H1 (cell line): ENCODE measurements around the gene MYL6B. TPM values are rescaled to one million over a fixed set of nuclear protein-coding genes. Genes with fewer than 3 reads are reported as not detected.
A peak's percentile ranks its signal among the peaks of the same experiment; 100 is the strongest.

Source experiments
- CTCF ChIA-PET: fragments of 300-600 bp; sonication (Branson Sonifier 250); formaldehyde crosslinking; loops from one replicate; lab custom pipeline; 2021; ENCODE audit not compliant: partially characterized antibody; lab: Charles Lee
- POLR2A ChIA-PET: fragments of 300-600 bp; sonication (Branson Sonifier 250); formaldehyde crosslinking; loops from one replicate; lab custom pipeline; 2021; ENCODE audit warnings: inconsistent platforms; ENCODE audit not compliant: partially characterized antibody; lab: Charles Lee
- DNase-seq, 2 experiments: peaks; one replicate each; pipeline versions ENCODE4 v3.0.0 to v3.0.0-alpha.2; 2010 to 2022; ENCODE audit warnings: low spot score in 2 of 2, low read depth in 1 of 2, mixed read lengths in 1 of 2
- FAIRE-seq: peaks from 2 replicates; lab custom pipeline; 2011; peaks lifted over from hg19 to GRCh38; lab: Jason Lieb, UNC
- H2AFZ ChIP-seq: 2 replicates; pipeline ENCODE4 v1.8.1; 2012; ENCODE audit warnings: low read length, inconsistent platforms
- H2AK5ac ChIP-seq: 2 replicates; pipeline ENCODE4 v1.6.1; 2013; ENCODE audit warnings: low read depth, low read length
- H2BK120ac ChIP-seq: replicated peaks from 2 replicates; pipeline ENCODE3; 2013; ENCODE audit warnings: low read depth, low read length, inconsistent platforms
- H2BK12ac ChIP-seq: 2 replicates; pipeline ENCODE4 v1.6.1; 2013; ENCODE audit warnings: low read depth, low read length
- H2BK15ac ChIP-seq: 2 replicates; pipeline ENCODE4 v1.6.1; 2013; ENCODE audit warnings: low read length
- H2BK20ac ChIP-seq: 2 replicates; pipeline ENCODE4 v1.6.1; 2013; ENCODE audit warnings: low read length
- H2BK5ac ChIP-seq: 2 replicates; pipeline ENCODE4 v1.6.1; 2013; ENCODE audit warnings: low read depth, low read length
- H3K14ac ChIP-seq: 2 replicates; pipeline ENCODE4 v1.6.1; 2013; ENCODE audit warnings: inconsistent platforms; ENCODE audit not compliant: insufficient read length
- H3K18ac ChIP-seq: 2 replicates; pipeline ENCODE4 v1.6.1; 2013; ENCODE audit warnings: low read length; ENCODE audit errors: extremely low read depth
- H3K23ac ChIP-seq: 2 replicates; pipeline ENCODE4 v1.6.1; 2013; ENCODE audit warnings: inconsistent platforms; ENCODE audit not compliant: insufficient read length
- H3K23me2 ChIP-seq: 2 replicates; pipeline ENCODE4 v1.6.1; 2013; ENCODE audit warnings: low read depth, low read length
- H3K27ac ChIP-seq: 2 replicates; pipeline ENCODE4 v1.6.1; 2011; ENCODE audit warnings: low read depth, low read length, inconsistent platforms
- H3K27me3 ChIP-seq, 4 experiments: replicated peaks in 1 of 4; 1 replicate in 1 of 4; 2 replicates in 3 of 4; pipeline versions ENCODE4 v1.6.1 to v1.8.1; 2011 to 2013; ENCODE audit warnings: low read length in 3 of 4, mild to moderate bottlenecking in 3 of 4, inconsistent platforms in 2 of 4, mixed read lengths in 2 of 4, moderate library complexity in 1 of 4; ENCODE audit not compliant: control insufficient read depth in 3 of 4, insufficient read depth in 3 of 4; ENCODE audit errors: extremely low read depth in 1 of 4
- H3K36me3 ChIP-seq, 4 experiments: 2 replicates each; pipeline versions ENCODE4 v1.6.1 to v1.8.1; 2011 to 2013; ENCODE audit warnings: mild to moderate bottlenecking in 4 of 4, low read length in 3 of 4, moderate library complexity in 2 of 4, control low read depth in 1 of 4, inconsistent platforms in 1 of 4; ENCODE audit not compliant: insufficient read depth in 4 of 4, control insufficient read depth in 2 of 4
- H3K4ac ChIP-seq: replicated peaks from 2 replicates; pipeline ENCODE3; 2013; ENCODE audit warnings: low read length, low read depth, mixed read lengths, inconsistent platforms; ENCODE audit not compliant: insufficient read length
- H3K4me1 ChIP-seq, 4 experiments: replicated peaks in 1 of 4; 1 replicate in 1 of 4; 2 replicates in 3 of 4; pipeline versions ENCODE4 v1.6.1 to v1.8.1; 2011 to 2013; ENCODE audit warnings: low read length in 3 of 4, inconsistent platforms in 2 of 4, mixed read lengths in 1 of 4; ENCODE audit not compliant: insufficient read depth in 4 of 4, control insufficient read depth in 3 of 4
- H3K4me2 ChIP-seq, 2 experiments: 2 replicates each; pipeline versions ENCODE4 v1.6.1 to v1.8.1; 2011 to 2013; ENCODE audit warnings: low read depth in 2 of 2, low read length in 2 of 2, control low read depth in 1 of 2, inconsistent platforms in 1 of 2, mild to moderate bottlenecking in 1 of 2; ENCODE audit not compliant: insufficient read depth in 1 of 2
- H3K4me3 ChIP-seq, 4 experiments: fragments of 200-600, 300-600 bp in 1 of 4; sonication (generic), shearing (Covaris generic), sonication (Bioruptor Twin) in 1 of 4; 2 replicates each; pipeline versions ENCODE4 v1.5.1 to v1.8.1; 2011 to 2016; ENCODE audit warnings: low read length in 4 of 4, low read depth in 3 of 4, control low read depth in 2 of 4, inconsistent platforms in 2 of 4, mild to moderate bottlenecking in 2 of 4, mixed read lengths in 1 of 4, moderate library complexity in 1 of 4; ENCODE audit not compliant: insufficient read depth in 2 of 4; ENCODE audit errors: extremely low read depth in 1 of 4
- H3K56ac ChIP-seq: replicated peaks from 2 replicates; pipeline ENCODE3; 2013; ENCODE audit warnings: low read depth, mild to moderate bottlenecking, mixed read lengths, low read length, inconsistent platforms; ENCODE audit not compliant: insufficient read length
- H3K79me1 ChIP-seq: 2 replicates; pipeline ENCODE4 v1.6.1; 2013; ENCODE audit warnings: low read depth, low read length, control low read depth
- H3K79me2 ChIP-seq, 2 experiments: 2 replicates each; pipeline versions ENCODE4 v1.6.1 to v1.8.1; 2012 to 2013; ENCODE audit warnings: low read length in 2 of 2, mild to moderate bottlenecking in 2 of 2, inconsistent platforms in 1 of 2; ENCODE audit not compliant: insufficient read depth in 2 of 2, control insufficient read depth in 1 of 2
- H3K9ac ChIP-seq, 4 experiments: replicated peaks in 1 of 4; 1 replicate in 1 of 4; 2 replicates in 3 of 4; pipeline versions ENCODE4 v1.6.1 to v1.8.1; 2011 to 2013; ENCODE audit warnings: low read depth in 3 of 4, low read length in 3 of 4, control low read depth in 2 of 4, mild to moderate bottlenecking in 2 of 4, moderate library complexity in 2 of 4, inconsistent platforms in 1 of 4; ENCODE audit errors: extremely low read depth in 1 of 4
- H3K9me3 ChIP-seq, 2 experiments: 2 replicates each; pipeline versions ENCODE4 v1.6.1 to v1.8.1; 2012 to 2013; ENCODE audit warnings: mild to moderate bottlenecking in 2 of 2, moderate library complexity in 2 of 2, control low read depth in 1 of 2, inconsistent platforms in 1 of 2, low read depth in 1 of 2, low read length in 1 of 2, mixed read lengths in 1 of 2; ENCODE audit not compliant: insufficient read depth in 2 of 2
- H4K20me1 ChIP-seq, 2 experiments: replicated peaks in 1 of 2; 2 replicates each; pipeline versions ENCODE3 to v1.8.1; 2011 to 2013; ENCODE audit warnings: inconsistent platforms in 2 of 2, low read length in 2 of 2, mild to moderate bottlenecking in 1 of 2; ENCODE audit not compliant: insufficient read depth in 2 of 2, control insufficient read depth in 1 of 2
- H4K5ac ChIP-seq: 2 replicates; pipeline ENCODE4 v1.6.1; 2013; ENCODE audit warnings: low read length, low read depth, mixed read lengths, inconsistent platforms; ENCODE audit not compliant: insufficient read length
- H4K8ac ChIP-seq: 2 replicates; pipeline ENCODE4 v1.8.0; 2013; ENCODE audit warnings: mild to moderate bottlenecking, moderate library complexity, low read length, inconsistent platforms; ENCODE audit not compliant: insufficient read depth; ENCODE audit errors: extremely low read depth
- H4K91ac ChIP-seq: replicated peaks from 2 replicates; pipeline ENCODE3; 2013; ENCODE audit warnings: low read length, mixed read lengths, inconsistent platforms; ENCODE audit not compliant: insufficient read length
- SIX5 ChIP-seq: IDR thresholded peaks from 2 replicates; pipeline ENCODE4 v1.6.1; 2011; ENCODE audit warnings: mild to moderate bottlenecking, low read depth, low read length
- WGBS, 2 experiments: shearing (Covaris generic) in 1 of 2; methylation state at CpG; one replicate each; pipeline versions ENCODE4 v1.1.6 to v1.1.7; 2013 to 2015; ENCODE audit warnings: low lambda C conversion rate in 2 of 2, mixed read lengths in 2 of 2, inconsistent platforms in 1 of 2, low coverage in 1 of 2, missing lambda C conversion rate in 1 of 2; ENCODE audit not compliant: insufficient replicate concordance in 2 of 2, insufficient coverage in 1 of 2, insufficient read length in 1 of 2; ENCODE audit errors: extremely low coverage in 1 of 2, missing lambda C conversion rate in 1 of 2; 5-methylcytosine and 5-hydroxymethylcytosine counted together
- polyA plus RNA-seq, 7 experiments: library from polyadenylated mRNA; depleted of rRNA in 3 of 7; stranded (reverse) in 5 of 7; unstranded in 2 of 7; fragments of >200 nt in 5 of 7; fragments of 200-250 nt in 2 of 7; gene quantifications; 1 replicate in 5 of 7; 2 replicates in 1 of 7; 4 replicates in 1 of 7; pipeline versions ENCODE4 v1.2.1 to v1.2.3, GENCODE V29; 2011 to 2013; ENCODE audit warnings: missing spikeins in 2 of 7, mixed read lengths in 2 of 7
- total RNA-seq: library from RNA; stranded (reverse); fragmentation: NEBNext Ultra II Directional; extraction: Animal tissue kit (Norgen Biotek cat#: 25700); gene quantifications from 2 replicates; pipeline ENCODE4 v1.2.1, GENCODE V29; 2021

Gene MYL6B
- total and polyA plus RNA-seq, 2 of the 8 experiments (the other 6 are each of a cell fraction or from before 2014, with no cell fraction given) = 163 to 202 TPM

- Histone ChIP-seq H3K56ac (peak within 1 kb of the TSS; percentile 85), H3K4me2 (peak within 1 kb of the TSS; percentile 73 to 96), H3K36me3 (peaks cover 16 to 36% (median 28%) of the 10 kb centered on the region in 4 experiments; a peak in 7 of 8 replicates), H3K4ac (peak within 1 kb of the TSS; percentile 99), H3K23me2 (peaks cover 10% of the 10 kb centered on the region), H3K4me1 (peaks cover 0 to 9% (median 5%) of the 10 kb centered on the region in 4 experiments; a peak in 5 of 7 replicates), H4K5ac (peak within 1 kb of the TSS; percentile 93), H3K9ac (peak within 1 kb of the TSS; percentile 93 to 100 (median 98)), H4K8ac (peak within 1 kb of the TSS; percentile 96; the same call in 1 of the 2 replicates), H2BK5ac (peak within 1 kb of the TSS; percentile 98), H3K79me2 (peaks cover 3 to 13% of the 10 kb centered on the region in 2 experiments; a peak in 3 of 4 replicates), H3K27ac (peak within 1 kb of the TSS; percentile 97), H3K14ac (peak within 1 kb of the TSS; percentile 62), H4K91ac (peak within 1 kb of the TSS; percentile 94), H2BK20ac (peak within 1 kb of the TSS; percentile 34; the same call in 1 of the 2 replicates), H4K20me1 (peaks cover 0 to 1% of the 10 kb centered on the region in 2 experiments), H3K18ac (peak within 1 kb of the TSS; percentile 100), H2BK120ac (peak within 1 kb of the TSS; percentile 92), H2BK12ac (peak within 1 kb of the TSS; percentile 93; the same call in 1 of the 2 replicates), H2BK15ac (no peak within 1 kb of the TSS), H3K27me3 (no peaks in the 10 kb centered on the region), H2AFZ (0 out of 2 replicates have a peak within 1 kb of the TSS, but pooled peaks have one; percentile 39), H3K9me3 (no peaks in the 10 kb centered on the region), H2AK5ac (peak within 1 kb of the TSS; percentile 93), H3K4me3 (peak within 1 kb of the TSS; percentile 85 to 99 (median 96)), H3K23ac (no peak within 1 kb of the TSS), H3K79me1 (no peaks in the 10 kb centered on the region; the same call in 1 of the 2 replicates)
- POLR2A ChIA-PET = interaction anchor here (0.6 to 7.1 kb wide), 40 partner anchors 10 to 772 kb away, joined by 3 to 267 read pairs (median 6); partner anchors contain the start of genes ANKRD52, CNPY2, COQ10A and CS
- FAIRE-seq (peak; percentile 92), DNase-seq (peak in 1 of 2 experiments; percentile 95)
- CTCF ChIA-PET = interaction anchor here (1.3 to 5.3 kb wide), 4 partner anchors 9 to 106 kb away, joined by 3 to 34 read pairs (median 27); partner anchors contain the start of genes PA2G4, RNF41 and SMARCC2
- WGBS, 2 experiments = 1% methylated on average over 34 of the region's 34 CpGs; no CpG with 5 or more reads in 1 of the 2 experiments
- TF ChIP-seq SIX5 = peak; percentile 59
Observed at GRCh38 chr12:56116267-56117081, 35.9 kb upstream of the MYL6B start, which contains the start of gene RPL41. TSS of gene RPL41 (plus strand) at chr12:56116633.
